ENCODE measurements around the gene L3MBTL3.

GRCh38 chr6:130045622-130046021, 27.2 kb downstream of the L3MBTL3 start:
- no peak for TF ChIP-seq POLR2A (IDR thresholded peaks at IDR 0.05; ENCODE audit: low read length)
- no peak for TF ChIP-seq GATA1 (IDR thresholded peaks at IDR 0.05; ENCODE audit: low read depth, low read length)
